A549 (cell line): ENCODE measurements around the gene GRM4. TPM values are rescaled to one million over a fixed set of nuclear protein-coding genes. Genes with fewer than 3 reads are reported as not detected.

Experiments
- ATAC-seq, 2 experiments: fragments of 200-7000 bp in 1 of 2; fragments of >200 bp in 1 of 2; cut with Nextera tagmentation in 1 of 2; cut with Tn5 transposase in 1 of 2; 3 replicates each; pipeline versions ENCODE4 v1.8.0 to v1.9.1; 2018 to 2020; ENCODE audit warnings: mild to moderate bottlenecking in 1 of 2, moderate library complexity in 1 of 2
- CTCF ChIA-PET: fragments of 300-600 bp; sonication (Branson Sonifier 250); formaldehyde crosslinking; extraction: SDS; loops from one replicate; lab custom pipeline; 2021; ENCODE audit warnings: antibody characterized with exemption, inconsistent platforms; lab: Yijun Ruan, JAX
- POLR2A ChIA-PET: fragments of 350-600 bp; formaldehyde crosslinking; extraction: SDS; loops from one replicate; lab custom pipeline; 2021; ENCODE audit warnings: antibody characterized with exemption, inconsistent platforms; lab: Yijun Ruan, JAX
- DNase-seq, 2 experiments: peaks; one replicate each; pipeline versions ENCODE4 v3.0.0 to v3.0.0-alpha.2; 2011 to 2016; ENCODE audit warnings: low read depth in 1 of 2, low spot score in 1 of 2
- FAIRE-seq: peaks from 2 replicates; lab custom pipeline; 2011; peaks lifted over from hg19 to GRCh38; lab: Jason Lieb, UNC
- H3K27ac ChIP-seq, 2 experiments: fragments of >200 bp; sonication (Bioruptor Twin); formaldehyde crosslinking; 3 replicates each; pipeline ENCODE4 v1.5.1; 2016 to 2017
- H3K4me1 ChIP-seq: fragments of >200 bp; sonication (Bioruptor Twin); formaldehyde crosslinking; 3 replicates; pipeline ENCODE4 v1.6.1; 2016
- H3K4me2 ChIP-seq: fragments of >200 bp; sonication (Bioruptor Twin); formaldehyde crosslinking; 3 replicates; pipeline ENCODE4 v1.6.1; 2016
- H3K4me3 ChIP-seq: fragments of >200 bp; sonication (Bioruptor Twin); formaldehyde crosslinking; 3 replicates; pipeline ENCODE4 v1.5.1; 2016
- H3K9me3 ChIP-seq: fragments of >200 bp; sonication (Bioruptor Twin); formaldehyde crosslinking; 3 replicates; pipeline ENCODE4 v1.6.1; 2016
- CEBPB ChIP-seq, 2 experiments: fragments of >200 bp in 1 of 2; sonication (Bioruptor Twin) in 1 of 2; formaldehyde crosslinking in 1 of 2; IDR thresholded peaks; 2 replicates each; pipeline ENCODE4 v1.6.1; 2012 to 2016
- ESRRA ChIP-seq: fragments of 150-350 bp; IDR thresholded peaks from 2 replicates; pipeline ENCODE4 v1.6.1; 2014; ENCODE audit warnings: mild to moderate bottlenecking, low read length, borderline replicate concordance
- FOSB ChIP-seq: fragments of 250-450 bp; sonication (Bioruptor Pico); IDR thresholded peaks from 2 replicates; pipeline ENCODE4 v1.5.0; 2020; ENCODE audit warnings: mild to moderate bottlenecking, moderate library complexity
- HEYL ChIP-seq: fragments of 250-450 bp; sonication (Bioruptor Pico); IDR thresholded peaks from 2 replicates; pipeline ENCODE4 v1.8.0; 2021; ENCODE audit warnings: mild to moderate bottlenecking, moderate library complexity
- HOXB13 ChIP-seq: fragments of 250-450 bp; sonication (Bioruptor Pico); IDR thresholded peaks from 2 replicates; pipeline ENCODE4 v1.5.0; 2020; ENCODE audit warnings: low read depth, mild to moderate bottlenecking, moderate library complexity
- KDM5A ChIP-seq: fragments of 200-600 bp; sonication (generic); IDR thresholded peaks from 2 replicates; pipeline ENCODE4 v1.6.1; 2016; ENCODE audit warnings: antibody characterized with exemption, mild to moderate bottlenecking
- MYC ChIP-seq: IDR thresholded peaks from 2 replicates; pipeline ENCODE4 v1.6.1; 2012; ENCODE audit warnings: mild to moderate bottlenecking, inconsistent platforms, low read length, improper control_type of control experiment, borderline replicate concordance
- NFE2L2 ChIP-seq: fragments of 150-350 bp; conservative IDR thresholded peaks from 2 replicates; pipeline ENCODE4 v1.6.1; 2014; ENCODE audit warnings: low read length
- NPAS2 ChIP-seq: fragments of 250-450 bp; sonication (Bioruptor Pico); IDR thresholded peaks from 2 replicates; pipeline ENCODE4 v1.8.0; 2022; ENCODE audit warnings: mild to moderate bottlenecking, moderate library complexity, borderline replicate concordance
- NR3C1 ChIP-seq: fragments of >200 bp; sonication (Bioruptor Twin); formaldehyde crosslinking; IDR thresholded peaks from 3 replicates; pipeline ENCODE4 v1.6.1; 2017
- PBX3 ChIP-seq: IDR thresholded peaks from 2 replicates; pipeline ENCODE4 v1.6.1; 2012
- POLR2A ChIP-seq: IDR thresholded peaks from 2 replicates; pipeline ENCODE4 v1.6.1; 2012; ENCODE audit warnings: mild to moderate bottlenecking, low read length
- POLR2AphosphoS2 ChIP-seq: conservative IDR thresholded peaks from 2 replicates; pipeline ENCODE4 v1.6.1; 2012; ENCODE audit warnings: low read length, improper control_type of control experiment, inconsistent platforms
- REST ChIP-seq: fragments of 200-600 bp; sonication (generic); IDR thresholded peaks from 2 replicates; pipeline ENCODE4 v1.6.1; 2016; ENCODE audit warnings: antibody characterized with exemption, mild to moderate bottlenecking, moderate library complexity
- RNF2 ChIP-seq: fragments of 200-600 bp; sonication (generic); IDR thresholded peaks from 2 replicates; pipeline ENCODE4 v1.6.1; 2016; ENCODE audit warnings: low read depth, mild to moderate bottlenecking, antibody characterized with exemption, moderate library complexity, borderline replicate concordance
- SMC3 ChIP-seq: fragments of >200 bp; sonication (Bioruptor Twin); formaldehyde crosslinking; IDR thresholded peaks from 3 replicates; pipeline ENCODE4 v1.6.1; 2018; ENCODE audit warnings: inconsistent platforms
- TFCP2L1 ChIP-seq: fragments of 250-450 bp; sonication (Bioruptor Pico); IDR thresholded peaks from 2 replicates; pipeline ENCODE4 v1.5.0; 2021; ENCODE audit warnings: mild to moderate bottlenecking
- TP53 ChIP-seq: fragments of 250-450 bp; sonication (Bioruptor Pico); IDR thresholded peaks from 2 replicates; pipeline ENCODE4 v1.5.0; 2021; ENCODE audit warnings: mild to moderate bottlenecking, moderate library complexity
- ZNF302 ChIP-seq: fragments of 250-450 bp; sonication (Bioruptor Pico); IDR thresholded peaks from 2 replicates; pipeline ENCODE4 v1.9.0; 2021; ENCODE audit warnings: inconsistent platforms, mild to moderate bottlenecking, moderate library complexity
- WGBS: methylation state at CpG from one replicate; pipeline ENCODE4 v1.1.6; 2017; ENCODE audit errors: missing lambda C conversion rate; 5-methylcytosine and 5-hydroxymethylcytosine counted together
- polyA plus RNA-seq, 4 experiments: library from polyadenylated mRNA; depleted of rRNA in 3 of 4; stranded (reverse); fragments of >200 nt; fragmentation: RNase III in 1 of 4; extraction: RNeasy Plus Mini Kit Qiagen cat#74134 plus additional on column Dnase treatment in 1 of 4; gene quantifications; 2 replicates in 3 of 4; 3 replicates in 1 of 4; pipeline ENCODE4 v1.2.3, GENCODE V29; 2011 to 2017
- TF ChIP-seq, protein P1 (sequence below): IDR thresholded peaks from 2 replicates; pipeline ENCODE4 v1.6.1; 2012
- TF ChIP-seq, protein P2 (sequence below): fragments of >200 bp; sonication (Bioruptor Twin); formaldehyde crosslinking; IDR thresholded peaks from 3 replicates; pipeline ENCODE4 v1.5.1; 2016
- TF ChIP-seq, protein P3 (sequence below): fragments of 250-450 bp; sonication (Bioruptor Pico); IDR thresholded peaks from 2 replicates; pipeline ENCODE4 v1.5.0; 2021; ENCODE audit warnings: mild to moderate bottlenecking, moderate library complexity, borderline replicate concordance
- TF ChIP-seq, protein P4 (sequence below): fragments of >200 bp; sonication (Bioruptor Twin); formaldehyde crosslinking; IDR thresholded peaks from 3 replicates; pipeline ENCODE4 v1.6.1; 2016

GRM4 gene
- polyA plus RNA-seq, 2 of the 4 experiments (the other 2 are of a cell fraction), result 0.05 TPM

- ChIA-PET POLR2A (no interaction called here), CTCF (interaction anchor here (0.6 to 3.1 kb wide), 3 partner anchors 63 to 1653 kb away, joined by 3 to 15 read pairs (median 3); no protein-coding TSS in a partner anchor)
- Histone ChIP-seq H3K4me1 (no peaks in the 10 kb centered on the region), H3K4me3 (no peak overlapping the region), H3K4me2 (no peak overlapping the region), H3K27ac (no peak overlapping the region), H3K9me3 (no peaks in the 10 kb centered on the region)
- FAIRE-seq (no peak), DNase-seq (no peak), ATAC-seq (no peak)
- 78% methylated on average over 6 of the region's 6 CpGs for WGBS
- no peak for TF ChIP-seq TFCP2L1 (CRISPR knock-in tag)
- TF ChIP-seq, protein P1, sequence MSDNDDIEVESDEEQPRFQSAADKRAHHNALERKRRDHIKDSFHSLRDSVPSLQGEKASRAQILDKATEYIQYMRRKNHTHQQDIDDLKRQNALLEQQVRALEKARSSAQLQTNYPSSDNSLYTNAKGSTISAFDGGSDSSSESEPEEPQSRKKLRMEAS, result no peak
- TF ChIP-seq POLR2AphosphoS2, result no peak
- TF ChIP-seq, protein P2, sequence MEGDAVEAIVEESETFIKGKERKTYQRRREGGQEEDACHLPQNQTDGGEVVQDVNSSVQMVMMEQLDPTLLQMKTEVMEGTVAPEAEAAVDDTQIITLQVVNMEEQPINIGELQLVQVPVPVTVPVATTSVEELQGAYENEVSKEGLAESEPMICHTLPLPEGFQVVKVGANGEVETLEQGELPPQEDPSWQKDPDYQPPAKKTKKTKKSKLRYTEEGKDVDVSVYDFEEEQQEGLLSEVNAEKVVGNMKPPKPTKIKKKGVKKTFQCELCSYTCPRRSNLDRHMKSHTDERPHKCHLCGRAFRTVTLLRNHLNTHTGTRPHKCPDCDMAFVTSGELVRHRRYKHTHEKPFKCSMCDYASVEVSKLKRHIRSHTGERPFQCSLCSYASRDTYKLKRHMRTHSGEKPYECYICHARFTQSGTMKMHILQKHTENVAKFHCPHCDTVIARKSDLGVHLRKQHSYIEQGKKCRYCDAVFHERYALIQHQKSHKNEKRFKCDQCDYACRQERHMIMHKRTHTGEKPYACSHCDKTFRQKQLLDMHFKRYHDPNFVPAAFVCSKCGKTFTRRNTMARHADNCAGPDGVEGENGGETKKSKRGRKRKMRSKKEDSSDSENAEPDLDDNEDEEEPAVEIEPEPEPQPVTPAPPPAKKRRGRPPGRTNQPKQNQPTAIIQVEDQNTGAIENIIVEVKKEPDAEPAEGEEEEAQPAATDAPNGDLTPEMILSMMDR, result no peak
- no peak for TF ChIP-seq NR3C1
- TF ChIP-seq NPAS2 (CRISPR knock-in tag), result no peak
- no peak for TF ChIP-seq POLR2A
- TF ChIP-seq ESRRA, result no peak
- no peak for TF ChIP-seq KDM5A
- no peak for TF ChIP-seq TP53 (CRISPR knock-in tag)
- TF ChIP-seq ZNF302 (CRISPR knock-in tag), result no peak
- TF ChIP-seq MYC, result no peak
- TF ChIP-seq HOXB13 (CRISPR knock-in tag), result no peak
Observed at GRCh38 chr6:34057790-34058189, 88.1 kb downstream of the GRM4 start.

DNA sequence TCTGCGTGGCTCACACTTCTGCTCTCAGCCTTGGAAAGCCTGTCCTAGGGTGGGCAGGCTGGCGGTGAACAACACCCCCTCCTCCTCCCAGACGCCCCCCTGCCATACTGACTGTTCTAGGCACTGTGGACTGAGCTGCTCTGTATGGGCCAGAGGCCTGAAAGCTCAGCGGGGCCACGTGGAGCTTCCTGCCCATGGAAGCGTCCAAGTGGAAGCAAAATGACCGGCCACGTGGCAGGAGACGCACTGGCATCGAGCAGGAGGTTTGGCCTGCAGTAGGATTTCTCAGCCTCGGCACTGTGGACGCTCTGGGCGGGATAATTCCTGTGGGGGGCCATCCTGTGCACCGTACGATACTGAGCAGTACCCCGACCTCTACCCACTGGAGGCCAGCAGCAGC is 88.7 kb downstream of the GRM4 start:
- no peaks in the 10 kb centered on the region for H3K4me1 ChIP-seq
- no peak for FAIRE-seq
- WGBS, result 92% methylated on average over 11 of the region's 16 CpGs

More for the DNA sequence above, 88.7 kb downstream of the GRM4 start:
- DNase-seq, result no peak
- Histone ChIP-seq H3K27ac (no peak overlapping the region), H3K4me2 (no peak overlapping the region), H3K9me3 (no peaks in the 10 kb centered on the region), H3K4me3 (no peak overlapping the region)
- ChIA-PET POLR2A (no interaction called here), CTCF (interaction anchor here (0.6 to 3.1 kb wide), 2 partner anchors 98 to 107 kb away, joined by 5 to 15 read pairs; no protein-coding TSS in a partner anchor)
- no peak for ATAC-seq
- TF ChIP-seq SMC3 (no peak), REST (no peak), HOXB13 (CRISPR knock-in tag) (no peak), HEYL (CRISPR knock-in tag) (no peak), FOSB (CRISPR knock-in tag) (no peak), CEBPB (IDR thresholded peaks at IDR 0.05) (no peak), RNF2 (no peak), PBX3 (no peak), NFE2L2 (no peak)
- TF ChIP-seq, protein P3, sequence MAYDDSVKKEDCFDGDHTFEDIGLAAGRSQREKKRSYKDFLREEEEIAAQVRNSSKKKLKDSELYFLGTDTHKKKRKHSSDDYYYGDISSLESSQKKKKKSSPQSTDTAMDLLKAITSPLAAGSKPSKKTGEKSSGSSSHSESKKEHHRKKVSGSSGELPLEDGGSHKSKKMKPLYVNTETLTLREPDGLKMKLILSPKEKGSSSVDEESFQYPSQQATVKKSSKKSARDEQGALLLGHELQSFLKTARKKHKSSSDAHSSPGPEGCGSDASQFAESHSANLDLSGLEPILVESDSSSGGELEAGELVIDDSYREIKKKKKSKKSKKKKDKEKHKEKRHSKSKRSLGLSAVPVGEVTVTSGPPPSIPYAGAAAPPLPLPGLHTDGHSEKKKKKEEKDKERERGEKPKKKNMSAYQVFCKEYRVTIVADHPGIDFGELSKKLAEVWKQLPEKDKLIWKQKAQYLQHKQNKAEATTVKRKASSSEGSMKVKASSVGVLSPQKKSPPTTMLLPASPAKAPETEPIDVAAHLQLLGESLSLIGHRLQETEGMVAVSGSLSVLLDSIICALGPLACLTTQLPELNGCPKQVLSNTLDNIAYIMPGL (CRISPR knock-in tag), result no peak
- TF ChIP-seq, protein P4, sequence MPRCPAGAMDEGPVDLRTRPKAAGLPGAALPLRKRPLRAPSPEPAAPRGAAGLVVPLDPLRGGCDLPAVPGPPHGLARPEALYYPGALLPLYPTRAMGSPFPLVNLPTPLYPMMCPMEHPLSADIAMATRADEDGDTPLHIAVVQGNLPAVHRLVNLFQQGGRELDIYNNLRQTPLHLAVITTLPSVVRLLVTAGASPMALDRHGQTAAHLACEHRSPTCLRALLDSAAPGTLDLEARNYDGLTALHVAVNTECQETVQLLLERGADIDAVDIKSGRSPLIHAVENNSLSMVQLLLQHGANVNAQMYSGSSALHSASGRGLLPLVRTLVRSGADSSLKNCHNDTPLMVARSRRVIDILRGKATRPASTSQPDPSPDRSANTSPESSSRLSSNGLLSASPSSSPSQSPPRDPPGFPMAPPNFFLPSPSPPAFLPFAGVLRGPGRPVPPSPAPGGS, result no peak
- TF ChIP-seq, all 56 proteins: peak for 0
